Keratinocyte (primary cell): ENCODE results near the gene NXPE4.

Experiments used
- EZH2 ChIP-seq: IDR thresholded peaks from one replicate; pipeline ENCODE4 v1.6.1; 2012; ENCODE audit warnings: inconsistent platforms, mild to moderate bottlenecking, low read length, moderate library complexity
- TF ChIP-seq, protein P1 (sequence below), 3 experiments: IDR thresholded peaks in 1 of 3; conservative IDR thresholded peaks in 1 of 3; optimal IDR thresholded peaks in 1 of 3; 2 replicates in 2 of 3; 3 replicates in 1 of 3; pipeline versions ENCODE3 to v1.5.1; 2011; ENCODE audit warnings: low read length in 3 of 3, mild to moderate bottlenecking in 3 of 3, moderate library complexity in 2 of 3, control low read depth in 1 of 3, inconsistent platforms in 1 of 3; ENCODE audit not compliant: insufficient read depth in 2 of 3; ENCODE audit errors: extremely low read depth in 1 of 3

DNA sequence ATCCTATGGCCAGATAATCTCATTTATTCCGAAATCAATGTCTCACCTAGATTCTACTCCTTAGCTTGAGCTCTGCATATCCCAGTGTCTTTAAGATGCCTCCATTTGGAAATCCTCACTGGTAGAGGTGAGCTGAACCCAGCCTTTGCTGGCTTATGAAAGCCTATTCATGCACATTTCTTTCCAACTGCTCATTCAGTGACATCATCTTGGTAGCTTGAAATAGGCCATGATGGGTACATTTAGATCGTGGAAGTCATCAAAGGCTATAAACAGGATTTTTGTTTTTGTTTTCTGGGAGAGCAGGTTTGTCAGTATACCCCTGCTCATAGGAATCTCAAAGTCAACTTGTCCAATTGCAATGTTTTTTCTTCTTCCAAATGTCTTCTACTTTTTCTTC, 41.9 kb downstream of the NXPE4 start:
- no peak for TF ChIP-seq EZH2
- TF ChIP-seq, protein P1, sequence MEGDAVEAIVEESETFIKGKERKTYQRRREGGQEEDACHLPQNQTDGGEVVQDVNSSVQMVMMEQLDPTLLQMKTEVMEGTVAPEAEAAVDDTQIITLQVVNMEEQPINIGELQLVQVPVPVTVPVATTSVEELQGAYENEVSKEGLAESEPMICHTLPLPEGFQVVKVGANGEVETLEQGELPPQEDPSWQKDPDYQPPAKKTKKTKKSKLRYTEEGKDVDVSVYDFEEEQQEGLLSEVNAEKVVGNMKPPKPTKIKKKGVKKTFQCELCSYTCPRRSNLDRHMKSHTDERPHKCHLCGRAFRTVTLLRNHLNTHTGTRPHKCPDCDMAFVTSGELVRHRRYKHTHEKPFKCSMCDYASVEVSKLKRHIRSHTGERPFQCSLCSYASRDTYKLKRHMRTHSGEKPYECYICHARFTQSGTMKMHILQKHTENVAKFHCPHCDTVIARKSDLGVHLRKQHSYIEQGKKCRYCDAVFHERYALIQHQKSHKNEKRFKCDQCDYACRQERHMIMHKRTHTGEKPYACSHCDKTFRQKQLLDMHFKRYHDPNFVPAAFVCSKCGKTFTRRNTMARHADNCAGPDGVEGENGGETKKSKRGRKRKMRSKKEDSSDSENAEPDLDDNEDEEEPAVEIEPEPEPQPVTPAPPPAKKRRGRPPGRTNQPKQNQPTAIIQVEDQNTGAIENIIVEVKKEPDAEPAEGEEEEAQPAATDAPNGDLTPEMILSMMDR (optimal IDR thresholded peaks at IDR 0.05 in 1 of 3, IDR thresholded peaks at IDR 0.05 in 1 of 3, conservative IDR thresholded peaks at IDR 0.05 in 1 of 3; ENCODE audit: extremely low read depth in 1 of 3, insufficient read depth in 2 of 3, low read length in 3 of 3): no peak
